HG03108 (cell line): ENCODE data around the gene GALNT2.

Experiments used
- ATAC-seq: cut with Tn5 transposase; IDR thresholded peaks from one replicate; pipeline ENCODE4 v1.9.1; 2021; ENCODE audit warnings: moderate library complexity; ENCODE audit not compliant: unreplicated experiment

GALNT2 gene

GRCh38 chr1:230249695-230250480 is 182.8 kb downstream of the GALNT2 start:
- no peak for ATAC-seq

DNA sequence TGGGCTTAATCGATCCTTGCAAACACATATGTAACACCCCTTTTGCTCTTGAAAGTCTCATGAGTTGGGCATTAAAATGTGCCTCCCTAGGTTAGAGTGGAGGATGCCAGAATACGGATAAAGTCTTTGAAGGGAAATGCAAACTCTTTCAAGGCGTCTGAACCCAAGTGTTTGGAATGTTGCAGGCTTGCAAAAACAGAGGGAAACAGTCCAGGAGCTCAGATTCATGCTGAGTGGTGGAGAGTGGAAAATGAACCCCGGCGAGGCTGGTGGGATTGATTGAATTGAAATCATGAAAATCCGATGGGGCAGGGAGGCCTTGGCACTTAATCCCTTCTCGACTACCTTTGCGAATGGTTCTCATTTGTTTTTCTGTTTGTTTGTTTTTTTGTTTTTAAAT is 183.6 kb downstream of the GALNT2 start:
- ATAC-seq: no peak

DNA sequence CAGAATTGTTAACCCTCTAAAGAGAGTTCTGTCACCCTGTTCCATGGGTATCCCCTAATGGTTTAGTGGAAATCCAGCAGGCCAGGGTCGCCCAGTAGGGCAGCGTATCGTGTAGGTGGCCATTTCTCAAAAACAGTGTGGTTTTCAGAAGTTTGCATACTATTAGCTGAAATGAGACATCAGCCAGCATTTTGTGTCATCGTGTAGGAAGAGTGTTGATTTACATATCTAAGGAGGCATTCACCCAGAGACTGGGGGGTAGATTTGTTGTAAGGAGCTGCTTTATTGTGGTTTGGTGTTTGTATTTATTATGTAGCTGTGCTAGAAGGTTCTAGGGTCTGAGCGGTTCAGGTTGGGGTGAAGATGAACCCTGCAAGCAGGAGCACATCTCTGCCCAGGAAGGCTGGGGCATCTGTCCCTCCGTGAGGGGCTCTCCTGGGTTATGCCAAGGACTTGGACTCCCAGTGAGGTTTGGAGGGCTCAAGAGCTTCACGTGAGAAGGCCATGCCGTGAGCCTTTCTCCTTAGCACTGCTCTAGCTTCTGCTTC is 184.7 kb downstream of the GALNT2 start:
- no peak for ATAC-seq

- no peak for ATAC-seq
Observed at GRCh38 chr1:230253150-230253549, 186.1 kb downstream of the GALNT2 start.

GRCh38 chr1:230254265-230254664 is 187.2 kb downstream of the GALNT2 start:
- no peak for ATAC-seq

DNA sequence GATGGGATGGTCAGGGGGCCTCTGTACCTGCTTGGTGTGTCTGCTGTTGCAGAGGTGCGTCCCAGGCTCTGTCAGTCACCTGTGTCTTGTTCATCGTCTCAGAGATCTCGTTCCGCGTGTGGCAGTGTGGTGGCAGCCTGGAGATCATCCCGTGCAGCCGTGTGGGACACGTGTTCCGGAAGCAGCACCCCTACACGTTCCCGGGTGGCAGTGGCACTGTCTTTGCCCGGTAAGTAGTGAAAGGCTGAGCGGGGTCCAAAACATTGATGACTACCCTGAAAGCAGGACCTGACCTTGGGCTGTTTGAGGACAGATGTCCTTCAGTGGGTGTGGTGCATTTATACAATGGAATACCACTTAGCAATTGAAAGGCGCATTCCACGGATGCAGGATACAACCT is 188.1 kb downstream of the GALNT2 start:
- ATAC-seq: no peak

GRCh38 chr1:230255991-230256390 is 189.0 kb downstream of the GALNT2 start:
- ATAC-seq: no peak

DNA sequence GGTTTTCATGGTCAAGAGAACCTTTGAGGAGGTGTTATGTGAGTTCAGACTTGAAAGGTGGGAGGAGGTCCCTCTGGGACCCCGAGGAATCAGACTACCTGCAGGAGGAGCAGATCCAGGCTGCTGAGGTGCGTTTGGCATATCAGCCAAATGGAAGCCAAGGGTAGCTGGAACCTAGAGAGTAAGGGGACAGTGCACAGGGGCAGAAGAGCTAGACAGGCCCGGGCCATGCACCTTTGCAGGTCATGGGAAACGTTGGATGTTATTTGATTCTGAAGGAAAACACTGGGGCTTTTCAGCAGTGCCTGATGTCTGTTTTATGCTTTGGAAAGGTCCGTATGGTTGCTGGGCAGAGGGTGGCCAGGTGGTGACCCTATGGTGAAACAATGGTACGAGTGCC is 189.9 kb downstream of the GALNT2 start:
- ATAC-seq: no peak

GRCh38 chr1:230259621-230260020 is 192.6 kb downstream of the GALNT2 start:
- no peak for ATAC-seq

- no peak for ATAC-seq
Observed at GRCh38 chr1:230260831-230261230, 193.8 kb downstream of the GALNT2 start.

DNA sequence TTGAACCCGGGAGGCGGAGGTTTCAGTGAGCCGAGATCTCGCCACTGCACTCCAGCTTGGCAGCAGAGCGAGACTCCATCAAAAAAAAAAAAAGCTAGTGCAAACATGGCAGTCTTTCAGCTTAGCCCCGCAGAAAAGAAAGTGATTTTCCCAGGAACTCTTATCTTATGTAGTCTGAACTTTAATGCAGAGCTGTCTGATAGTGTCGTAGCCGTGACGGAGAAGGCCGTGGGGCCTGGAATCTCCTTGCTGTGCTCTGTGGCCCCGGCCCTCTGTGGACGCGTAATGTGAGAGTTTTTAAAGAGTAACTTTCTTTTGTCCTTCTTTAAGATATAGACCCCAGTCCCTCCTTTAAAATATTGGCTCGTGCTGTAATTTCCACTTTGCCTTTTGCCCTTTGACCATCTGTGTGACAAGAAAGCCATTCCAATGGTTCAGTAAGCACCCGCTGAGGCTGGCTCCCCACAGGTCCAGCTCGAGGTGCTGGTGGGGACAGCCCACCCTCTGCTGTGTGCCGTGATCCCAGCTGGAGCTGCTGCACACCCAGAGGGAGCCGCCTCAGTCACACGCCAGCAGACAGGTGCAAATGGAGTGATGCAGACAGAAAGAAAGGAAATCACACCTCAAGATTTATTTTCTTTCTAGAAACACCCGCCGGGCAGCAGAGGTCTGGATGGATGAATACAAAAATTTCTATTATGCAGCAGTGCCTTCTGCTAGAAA is 195.1 kb downstream of the GALNT2 start:
- no peak for ATAC-seq

- ATAC-seq: no peak
Observed at GRCh38 chr1:230262867-230263567, 196.0 kb downstream of the GALNT2 start.

DNA sequence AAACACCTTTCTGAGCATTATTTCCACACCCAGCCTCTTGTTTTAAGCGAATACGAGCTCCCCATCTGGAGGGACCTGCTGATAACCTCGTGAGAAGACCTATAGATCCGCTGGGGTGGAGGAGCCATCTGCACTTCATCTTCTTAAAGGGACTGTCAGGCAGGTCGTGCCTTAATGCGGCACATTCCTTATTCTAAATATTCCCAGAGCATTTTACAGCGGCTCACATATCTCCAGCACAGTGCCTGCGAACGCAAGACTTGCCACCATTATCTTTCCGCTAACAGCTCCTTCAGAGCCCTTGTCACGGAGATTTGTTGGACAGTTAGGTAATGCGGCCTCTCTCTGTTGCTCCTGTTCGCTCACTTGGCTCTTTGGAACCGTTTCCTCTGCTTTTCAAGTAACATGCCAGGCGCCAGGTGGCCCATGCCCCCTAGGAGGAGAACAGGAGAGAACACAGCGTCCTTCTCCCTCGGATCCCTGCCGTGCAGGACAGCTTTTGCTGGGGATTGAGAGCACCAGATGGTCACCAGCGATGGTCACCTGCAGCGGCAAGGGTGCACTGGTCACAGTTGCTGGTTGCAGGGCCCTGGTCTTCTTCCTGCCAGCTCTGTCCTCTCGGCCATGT is 196.6 kb downstream of the GALNT2 start:
- ATAC-seq: no peak

DNA sequence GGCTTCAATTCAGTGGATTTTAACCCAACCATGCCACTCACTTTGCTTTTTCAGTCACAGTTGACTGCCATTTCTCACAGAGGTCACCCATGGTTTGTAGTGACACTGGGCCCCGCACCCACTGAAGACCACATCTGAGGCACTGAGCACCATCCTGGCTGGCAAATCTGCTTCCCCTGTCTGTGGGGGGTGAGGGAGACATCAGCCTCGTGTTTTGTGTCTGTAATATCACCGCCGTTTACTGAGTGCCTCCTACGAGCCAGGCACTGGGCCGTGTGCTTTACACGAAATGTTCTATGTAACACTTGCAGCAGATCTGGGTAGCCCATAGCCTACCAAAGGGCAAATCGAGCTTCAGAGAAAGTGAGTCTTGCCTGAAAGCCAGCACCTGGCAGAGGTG is 197.3 kb downstream of the GALNT2 start:
- ATAC-seq: no peak

GRCh38 chr1:230265200-230266115 is 198.4 kb downstream of the GALNT2 start:
- no peak for ATAC-seq

DNA sequence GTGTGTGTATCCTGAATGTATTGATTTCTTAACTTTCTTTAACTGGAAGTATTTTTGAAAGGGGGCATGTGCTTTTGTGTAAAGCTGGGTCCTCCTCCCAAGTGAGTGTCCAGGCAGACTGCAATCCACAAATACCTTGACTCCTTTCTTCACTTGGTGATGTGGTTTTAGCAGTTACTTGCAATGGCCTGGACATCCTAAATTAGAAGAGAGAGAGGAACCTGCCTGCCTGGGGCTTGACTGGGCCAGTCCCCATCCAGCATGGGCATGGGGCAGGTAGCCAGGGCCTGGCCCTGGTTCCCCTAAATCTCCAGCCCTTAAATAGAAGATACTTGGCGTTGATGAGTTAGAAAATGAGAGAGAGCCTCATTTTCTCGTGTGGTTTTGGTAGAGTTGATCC is 199.4 kb downstream of the GALNT2 start:
- ATAC-seq: no peak

DNA sequence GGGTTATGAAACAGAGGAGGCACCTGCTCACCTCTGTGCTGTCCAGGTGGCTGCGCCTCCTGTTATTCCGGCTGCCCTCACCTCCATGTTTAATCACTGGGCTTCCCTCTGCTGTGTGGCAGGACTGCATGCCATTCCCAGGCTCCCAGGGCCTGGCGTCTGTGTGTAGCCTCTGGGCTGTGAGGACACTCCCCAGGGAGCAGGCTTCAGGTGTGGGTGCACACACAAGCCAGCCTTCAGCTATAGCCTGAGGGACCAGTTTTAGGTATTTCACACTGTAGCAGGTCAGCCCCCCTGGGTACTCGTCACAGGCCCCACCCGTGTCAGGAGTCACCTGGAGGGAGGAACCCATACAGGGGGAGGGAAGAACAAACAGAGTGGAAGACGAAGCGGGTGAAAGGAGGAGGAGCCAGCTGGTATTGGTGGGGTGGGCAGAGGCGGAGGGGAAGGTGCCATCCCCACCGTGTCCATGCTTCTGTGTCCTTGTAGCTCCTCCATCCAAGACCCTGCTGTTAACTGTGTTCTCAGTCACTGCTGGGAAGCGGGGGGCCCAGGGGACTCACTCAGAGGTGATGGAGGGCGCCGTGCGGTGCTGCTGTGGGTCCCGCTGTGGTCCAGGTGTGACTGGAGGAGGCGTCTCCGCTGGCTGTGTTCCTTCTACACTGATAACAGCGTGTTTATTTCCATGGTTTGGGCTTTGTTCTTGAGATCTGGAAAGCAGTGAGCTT is 200.5 kb downstream of the GALNT2 start:
- ATAC-seq: no peak

GRCh38 chr1:230268371-230269170 is 201.5 kb downstream of the GALNT2 start:
- ATAC-seq: no peak

DNA sequence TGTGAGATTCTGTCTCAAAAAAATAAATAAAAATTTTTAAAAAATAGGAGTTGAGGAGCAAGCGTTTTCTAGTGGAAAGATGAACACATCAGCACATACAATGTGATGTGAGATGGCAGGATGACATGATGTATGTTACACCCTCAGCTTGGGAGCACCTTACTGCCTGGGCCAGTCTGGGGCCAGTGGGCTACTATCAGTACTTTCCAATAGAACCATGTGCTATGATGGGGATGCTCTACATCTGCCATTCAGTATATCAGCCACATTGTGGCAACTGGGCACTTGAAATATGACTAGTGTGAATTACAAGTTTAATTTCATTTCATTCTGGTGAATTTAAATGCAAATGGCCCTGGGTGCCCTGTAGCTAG is 203.1 kb downstream of the GALNT2 start:
- ATAC-seq: no peak
